ENCODE data around the gene MRLN. TPM values are rescaled to one million over a fixed set of nuclear protein-coding genes. Genes with fewer than 3 reads are reported as not detected.

MRLN gene
- not detected for total RNA-seq

DNA sequence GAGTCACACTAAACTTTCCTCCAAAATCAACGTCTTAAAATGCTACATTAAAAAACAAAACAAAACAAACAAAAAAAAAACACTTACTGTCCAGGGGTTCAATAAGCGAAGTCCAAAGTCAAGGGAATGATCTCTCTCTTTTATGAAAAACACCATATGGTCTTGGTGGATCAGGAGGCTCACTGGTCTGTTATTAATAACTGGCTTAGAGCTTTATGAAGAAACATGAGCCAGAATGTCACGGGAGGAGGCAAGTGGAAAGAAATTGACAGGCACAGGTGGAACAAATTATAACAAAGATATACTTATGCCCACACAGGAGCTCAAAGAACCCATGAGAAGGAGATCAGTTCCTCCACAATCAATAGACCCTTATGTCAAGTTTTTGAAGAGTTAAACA is at the start of gene MRLN:
Gene MRLN, minus strand, starts transcription at position 189 of the 400 bp plus-strand sequence.
- Histone ChIP-seq H3K27me3 (no peaks in the 10 kb centered on the region), H3K4me3 (no peak within 1 kb of the TSS), H3K4me1 (no peaks in the 10 kb centered on the region), H3K27ac (no peak within 1 kb of the TSS), H3K9me3 (no peaks in the 10 kb centered on the region), H3K36me3 (no peaks in the 10 kb centered on the region)
- intact Hi-C loops (cut with DNase I; ENCODE audit: low total_unique reads) = no loop called here
- DNase-seq (ENCODE audit: low spot score in 2 of 2) = no peak
- TF ChIP-seq POLR2A (IDR thresholded peaks at IDR 0.05) (no peak), POLR2AphosphoS5 (IDR thresholded peaks at IDR 0.05) (no peak), CTCF (IDR thresholded peaks at IDR 0.05) (no peak)

- intact Hi-C loops (cut with DNase I; ENCODE audit: low total_unique reads) = no loop called here
- Histone ChIP-seq H3K27ac (no peak overlapping the region), H3K36me3 (peaks cover 15% of the 10 kb centered on the region)
These were observed 47.9 kb upstream of the MRLN start for GRCh38 chr10:59801171-59801570.

DNA sequence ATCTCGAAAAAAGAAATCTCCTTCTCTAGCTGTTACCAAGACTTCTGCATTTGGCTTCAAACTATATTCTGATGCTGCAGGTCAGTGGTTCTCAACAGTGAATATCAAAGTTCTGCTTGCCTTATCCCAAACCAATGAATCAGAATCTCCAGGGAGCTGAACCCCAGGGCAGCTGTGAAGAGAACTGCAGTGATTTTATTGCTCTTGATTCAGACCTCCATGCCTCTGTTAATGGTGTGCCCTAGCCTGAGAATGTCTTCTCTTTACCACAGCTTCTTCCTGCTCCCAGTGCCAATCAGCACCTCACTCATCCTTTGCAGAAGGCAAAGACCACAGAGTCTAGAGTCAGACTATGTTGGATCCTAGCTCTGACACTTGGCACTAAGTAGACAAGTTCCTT is 46.2 kb upstream of the MRLN start:
- H3K4me1 ChIP-seq = no peaks in the 10 kb centered on the region
- H3K9me3 ChIP-seq = no peaks in the 10 kb centered on the region
- no peak overlapping the region for H3K27ac ChIP-seq
- H3K4me3 ChIP-seq = no peak overlapping the region
- DNase-seq (ENCODE audit: low spot score in 2 of 2) = no peak
- TF ChIP-seq CTCF (IDR thresholded peaks at IDR 0.05) = no peak
- TF ChIP-seq POLR2AphosphoS5 (IDR thresholded peaks at IDR 0.05) = no peak
- no peak for TF ChIP-seq POLR2A (IDR thresholded peaks at IDR 0.05)
- intact Hi-C loops (cut with DNase I; ENCODE audit: low total_unique reads) = no loop called here
- no peaks in the 10 kb centered on the region for H3K27me3 ChIP-seq
- H3K36me3 ChIP-seq = peaks cover under 1% of the 10 kb centered on the region

More at GRCh38 chr10:59801171-59801570, 47.9 kb upstream of the MRLN start:
- Histone ChIP-seq H3K27me3 (no peaks in the 10 kb centered on the region), H3K9me3 (no peaks in the 10 kb centered on the region), H3K4me3 (no peak overlapping the region), H3K4me1 (no peaks in the 10 kb centered on the region)
- TF ChIP-seq CTCF (IDR thresholded peaks at IDR 0.05) (no peak), POLR2AphosphoS5 (IDR thresholded peaks at IDR 0.05) (no peak), POLR2A (IDR thresholded peaks at IDR 0.05) (no peak)
- DNase-seq (ENCODE audit: low spot score in 2 of 2) = no peak

GRCh38 chr10:59793919-59794318 is 40.7 kb upstream of the MRLN start:
- no peaks in the 10 kb centered on the region for H3K9me3 ChIP-seq
- no peak overlapping the region for H3K4me3 ChIP-seq
- DNase-seq (ENCODE audit: low spot score in 2 of 2) = no peak
- H3K4me1 ChIP-seq = no peaks in the 10 kb centered on the region
- peaks cover 12% of the 10 kb centered on the region for H3K36me3 ChIP-seq
- H3K27me3 ChIP-seq = no peaks in the 10 kb centered on the region
- intact Hi-C loops (cut with DNase I; ENCODE audit: low total_unique reads) = no loop called here
- H3K27ac ChIP-seq = peak overlapping the region in 1 of 2 donors; percentile 9
- TF ChIP-seq POLR2AphosphoS5 (IDR thresholded peaks at IDR 0.05) = no peak
- no peak for TF ChIP-seq CTCF (IDR thresholded peaks at IDR 0.05)
- TF ChIP-seq POLR2A (IDR thresholded peaks at IDR 0.05) = no peak

- no peak for TF ChIP-seq POLR2AphosphoS5 (IDR thresholded peaks at IDR 0.05)
- no peak for TF ChIP-seq POLR2A (IDR thresholded peaks at IDR 0.05)
- TF ChIP-seq CTCF (IDR thresholded peaks at IDR 0.05) = no peak
- H3K9me3 ChIP-seq = no peaks in the 10 kb centered on the region
- no peaks in the 10 kb centered on the region for H3K27me3 ChIP-seq
- intact Hi-C loops (cut with DNase I; ENCODE audit: low total_unique reads) = no loop called here
- H3K4me3 ChIP-seq = no peak overlapping the region
- no peaks in the 10 kb centered on the region for H3K4me1 ChIP-seq
- peaks cover 12% of the 10 kb centered on the region for H3K36me3 ChIP-seq
- no peak overlapping the region for H3K27ac ChIP-seq
- no peak for DNase-seq (ENCODE audit: low spot score in 2 of 2)
These were observed 39.6 kb upstream of the MRLN start for GRCh38 chr10:59792812-59793211.

Data from breast epithelium (tissue), 4 donors.